Neural progenitor cell (in vitro differentiated cells): ENCODE measurements around the gene ADAMTS20. TPM values are rescaled to one million over a fixed set of nuclear protein-coding genes. Genes with fewer than 3 reads are reported as not detected.
"Not testable (repeated sequence)": the region's sequence is repeated elsewhere in the genome, so short reads cannot be mapped to it uniquely, and the experiment has no call there.

Source experiments
- DNase-seq: peaks from one replicate; pipeline ENCODE4 v3.0.0-alpha.2; 2016; ENCODE audit warnings: low spot score
- H2AFZ ChIP-seq: fragments of 200-600 bp; sonication (generic); replicated peaks from 2 replicates; pipeline ENCODE4 v1.6.1; 2016; ENCODE audit warnings: antibody characterized with exemption
- H3F3A ChIP-seq: fragments of 200-600 bp; sonication (generic); 2 replicates; pipeline ENCODE4 v1.6.1; 2016; ENCODE audit warnings: antibody characterized with exemption, low read depth
- H3K27ac ChIP-seq: fragments of 200-600 bp; sonication (generic); 2 replicates; pipeline ENCODE4 v1.5.1; 2016; ENCODE audit warnings: mild to moderate bottlenecking
- H3K27me3 ChIP-seq: fragments of 200-600 bp; sonication (generic); 2 replicates; pipeline ENCODE4 v1.6.1; 2016; ENCODE audit warnings: mild to moderate bottlenecking, moderate library complexity
- H3K36me3 ChIP-seq: fragments of 200-600 bp; sonication (generic); 2 replicates; pipeline ENCODE4 v1.5.1; 2016
- H3K4me1 ChIP-seq: fragments of 200-600 bp; sonication (generic); 2 replicates; pipeline ENCODE4 v1.6.1; 2016; ENCODE audit warnings: mixed run types
- H3K4me2 ChIP-seq: fragments of 200-600 bp; sonication (generic); 2 replicates; pipeline ENCODE4 v1.6.1; 2016
- H3K4me3 ChIP-seq: fragments of 200-600 bp; sonication (generic); 2 replicates; pipeline ENCODE4 v1.5.1; 2016
- H3K79me2 ChIP-seq: fragments of 200-600 bp; sonication (generic); 2 replicates; pipeline ENCODE4 v1.6.1; 2016; ENCODE audit warnings: low read depth
- H3K9ac ChIP-seq: fragments of 200-600 bp; sonication (generic); 2 replicates; pipeline ENCODE4 v1.6.1; 2016
- H3K9me3 ChIP-seq: fragments of 200-600 bp; sonication (generic); 2 replicates; pipeline ENCODE4 v1.5.1; 2016; ENCODE audit warnings: low read depth
- H4K20me1 ChIP-seq: fragments of 200-600 bp; sonication (generic); 2 replicates; pipeline ENCODE4 v1.6.1; 2016; ENCODE audit warnings: low read depth
- H3K27ac Mint-ChIP-seq: 3 replicates; pipeline ENCODE4 v1.8.0; 2021; ENCODE audit warnings: mixed read lengths
- H3K27me3 Mint-ChIP-seq: 2 replicates; pipeline ENCODE4 v1.8.0; 2022; ENCODE audit warnings: low read depth, mild to moderate bottlenecking, inconsistent platforms, moderate library complexity, mixed read lengths; ENCODE audit not compliant: insufficient read depth
- H3K36me3 Mint-ChIP-seq: 3 replicates; pipeline ENCODE4 v1.8.0; 2021; ENCODE audit warnings: mixed read lengths
- H3K4me1 Mint-ChIP-seq: 3 replicates; pipeline ENCODE4 v1.8.0; 2021; ENCODE audit warnings: mixed read lengths
- H3K4me3 Mint-ChIP-seq: 3 replicates; pipeline ENCODE4 v1.8.0; 2021; ENCODE audit warnings: mild to moderate bottlenecking, moderate library complexity, mixed read lengths
- H3K9me3 Mint-ChIP-seq: 3 replicates; pipeline ENCODE4 v1.8.0; 2020; ENCODE audit warnings: mixed read lengths
- EZH2 ChIP-seq: fragments of 200-600 bp; sonication (generic); IDR thresholded peaks from 2 replicates; pipeline ENCODE4 v1.6.1; 2017; ENCODE audit warnings: antibody characterized with exemption, mild to moderate bottlenecking, moderate library complexity
- EZH2phosphoT487 ChIP-seq: fragments of 200-600 bp; sonication (generic); IDR thresholded peaks from 2 replicates; pipeline ENCODE4 v1.6.1; 2017; ENCODE audit warnings: antibody characterized with exemption
- total RNA-seq: library from RNA; depleted of rRNA; stranded (reverse); fragments of >200 nt; gene quantifications from 2 replicates; pipeline ENCODE4 v1.2.3, GENCODE V29; 2015; ENCODE audit warnings: low replicate concordance
- TF ChIP-seq, protein P1 (sequence below): fragments of 200-600 bp; sonication (generic); IDR thresholded peaks from 2 replicates; pipeline ENCODE4 v1.5.1; 2017; ENCODE audit warnings: antibody characterized with exemption, mild to moderate bottlenecking

ADAMTS20 gene
- total RNA-seq, 1 donor from 2014 or later: 10.9 TPM

DNA sequence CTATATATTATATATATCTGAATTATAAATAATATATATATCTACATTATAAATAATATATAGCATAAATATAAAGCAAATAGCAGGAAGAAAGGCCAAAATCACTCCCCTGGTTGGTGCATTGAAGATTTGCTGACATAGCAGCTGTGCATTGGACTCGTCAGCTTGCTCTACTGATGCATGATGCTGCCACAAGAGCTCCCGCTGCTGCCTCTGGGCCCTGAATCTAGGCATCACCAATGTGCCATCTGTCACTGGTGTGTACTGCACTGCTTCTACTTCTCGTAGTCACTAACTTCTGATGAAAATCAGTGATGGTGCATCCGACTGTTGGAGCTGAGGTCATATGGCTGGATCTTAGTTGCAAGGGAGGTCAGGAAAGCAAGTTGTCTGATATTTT, 205.0 kb downstream of the ADAMTS20 start:
- H3K4me3 ChIP-seq: no peak overlapping the region
- Mint-ChIP-seq H3K36me3 (peaks cover 2% of the 10 kb centered on the region), H3K27me3 (peaks cover 3% of the 10 kb centered on the region), H3K9me3 (peaks cover 22% of the 10 kb centered on the region), H3K27ac (no peak overlapping the region), H3K4me1 (no peaks in the 10 kb centered on the region), H3K4me3 (no peak overlapping the region)
- H2AFZ ChIP-seq: no peak overlapping the region
- no peak overlapping the region for H3K9ac ChIP-seq
- H3K9me3 ChIP-seq: no peaks in the 10 kb centered on the region
- H3K27ac ChIP-seq: no peak overlapping the region
- no peaks in the 10 kb centered on the region for H3K36me3 ChIP-seq
- H3K4me2 ChIP-seq: no peak overlapping the region
- H4K20me1 ChIP-seq: no peaks in the 10 kb centered on the region
- no peaks in the 10 kb centered on the region for H3K4me1 ChIP-seq
- TF ChIP-seq EZH2phosphoT487: no peak
- TF ChIP-seq, protein P1, sequence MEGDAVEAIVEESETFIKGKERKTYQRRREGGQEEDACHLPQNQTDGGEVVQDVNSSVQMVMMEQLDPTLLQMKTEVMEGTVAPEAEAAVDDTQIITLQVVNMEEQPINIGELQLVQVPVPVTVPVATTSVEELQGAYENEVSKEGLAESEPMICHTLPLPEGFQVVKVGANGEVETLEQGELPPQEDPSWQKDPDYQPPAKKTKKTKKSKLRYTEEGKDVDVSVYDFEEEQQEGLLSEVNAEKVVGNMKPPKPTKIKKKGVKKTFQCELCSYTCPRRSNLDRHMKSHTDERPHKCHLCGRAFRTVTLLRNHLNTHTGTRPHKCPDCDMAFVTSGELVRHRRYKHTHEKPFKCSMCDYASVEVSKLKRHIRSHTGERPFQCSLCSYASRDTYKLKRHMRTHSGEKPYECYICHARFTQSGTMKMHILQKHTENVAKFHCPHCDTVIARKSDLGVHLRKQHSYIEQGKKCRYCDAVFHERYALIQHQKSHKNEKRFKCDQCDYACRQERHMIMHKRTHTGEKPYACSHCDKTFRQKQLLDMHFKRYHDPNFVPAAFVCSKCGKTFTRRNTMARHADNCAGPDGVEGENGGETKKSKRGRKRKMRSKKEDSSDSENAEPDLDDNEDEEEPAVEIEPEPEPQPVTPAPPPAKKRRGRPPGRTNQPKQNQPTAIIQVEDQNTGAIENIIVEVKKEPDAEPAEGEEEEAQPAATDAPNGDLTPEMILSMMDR: no peak
- no peak for TF ChIP-seq EZH2
- H3F3A ChIP-seq: no peaks in the 10 kb centered on the region
- no peak for DNase-seq
- H3K79me2 ChIP-seq: no peaks in the 10 kb centered on the region
- no peaks in the 10 kb centered on the region for H3K27me3 ChIP-seq

DNA sequence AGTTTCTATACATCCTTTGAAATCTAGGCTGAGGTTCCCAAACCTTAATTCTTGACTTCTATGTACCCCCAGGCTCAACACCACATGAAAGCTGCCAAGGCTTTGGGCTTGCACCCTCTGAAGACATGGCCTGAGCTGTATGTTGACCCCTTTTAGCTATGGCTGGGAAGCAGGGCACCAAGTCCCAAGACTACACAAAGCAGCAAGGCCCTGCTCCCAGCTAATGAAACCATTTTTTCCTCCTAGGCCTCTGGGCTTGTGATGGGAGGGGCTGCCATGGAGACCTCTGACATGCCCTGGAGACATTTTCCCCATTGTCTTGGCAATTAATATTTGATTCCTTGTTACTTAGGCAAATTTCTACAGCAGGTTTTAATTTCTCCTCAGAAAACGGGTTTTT, 207.0 kb downstream of the ADAMTS20 start:
- H3K4me3 Mint-ChIP-seq: no peak overlapping the region
- no peak overlapping the region for H3K4me3 ChIP-seq

DNA sequence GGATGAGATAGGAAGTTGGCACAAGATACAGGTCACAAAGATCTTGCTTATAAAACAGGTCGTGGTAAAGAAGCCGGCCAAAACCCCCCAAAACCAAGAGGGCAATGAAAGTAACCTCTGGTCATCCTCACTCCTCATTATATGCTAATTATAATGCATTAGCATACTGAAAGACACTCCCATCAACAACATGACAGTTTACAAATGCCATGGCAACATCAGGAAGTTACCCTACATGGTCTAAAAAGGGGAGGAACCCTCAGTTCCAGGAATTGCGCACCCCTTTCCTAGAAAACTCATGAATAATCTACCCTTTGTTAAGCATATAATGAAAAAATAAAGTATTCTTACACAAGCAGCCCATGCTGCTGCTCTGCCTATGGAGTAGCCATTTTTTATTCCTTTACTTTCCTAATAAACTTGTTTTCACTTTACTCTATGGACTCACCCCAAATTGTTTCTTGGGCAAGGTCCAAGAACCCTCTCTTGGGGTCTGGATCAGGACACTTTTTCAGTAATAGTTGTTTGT, 210.2 kb downstream of the ADAMTS20 start:
- H3K9ac ChIP-seq, H3K36me3 Mint-ChIP-seq, H3K27ac ChIP-seq, H2AFZ ChIP-seq, H3K27me3 Mint-ChIP-seq, H3K27ac Mint-ChIP-seq, H3K36me3 ChIP-seq, H3K27me3 ChIP-seq, H4K20me1 ChIP-seq, H3K4me3 Mint-ChIP-seq, H3K9me3 ChIP-seq, H3F3A ChIP-seq, H3K4me1 ChIP-seq, H3K4me3 ChIP-seq, H3K4me2 ChIP-seq, DNase-seq, H3K79me2 ChIP-seq: not testable (repeated sequence)
- H3K4me1 Mint-ChIP-seq: peaks cover 24% of the 10 kb centered on the region
- peaks cover 22% of the 10 kb centered on the region for H3K9me3 Mint-ChIP-seq

More for the DNA sequence above, 207.0 kb downstream of the ADAMTS20 start:
- H3K9me3 Mint-ChIP-seq: peaks cover 22% of the 10 kb centered on the region
- no peaks in the 10 kb centered on the region for H3K36me3 ChIP-seq
- no peaks in the 10 kb centered on the region for H3K4me1 ChIP-seq
- no peak for TF ChIP-seq EZH2phosphoT487
- no peak for TF ChIP-seq EZH2
- TF ChIP-seq, protein P1: no peak
- H3K27ac Mint-ChIP-seq: no peak overlapping the region
- no peaks in the 10 kb centered on the region for H3K27me3 ChIP-seq
- H3K9me3 ChIP-seq: no peaks in the 10 kb centered on the region
- H3K9ac ChIP-seq: no peak overlapping the region
- no peak for DNase-seq
- no peak overlapping the region for H3K4me2 ChIP-seq
- H3F3A ChIP-seq: no peaks in the 10 kb centered on the region
- peaks cover 3% of the 10 kb centered on the region for H3K27me3 Mint-ChIP-seq
- no peaks in the 10 kb centered on the region for H4K20me1 ChIP-seq
- H2AFZ ChIP-seq: no peak overlapping the region
- peaks cover 2% of the 10 kb centered on the region for H3K36me3 Mint-ChIP-seq
- no peaks in the 10 kb centered on the region for H3K4me1 Mint-ChIP-seq
- no peaks in the 10 kb centered on the region for H3K79me2 ChIP-seq
- H3K27ac ChIP-seq: no peak overlapping the region

DNA sequence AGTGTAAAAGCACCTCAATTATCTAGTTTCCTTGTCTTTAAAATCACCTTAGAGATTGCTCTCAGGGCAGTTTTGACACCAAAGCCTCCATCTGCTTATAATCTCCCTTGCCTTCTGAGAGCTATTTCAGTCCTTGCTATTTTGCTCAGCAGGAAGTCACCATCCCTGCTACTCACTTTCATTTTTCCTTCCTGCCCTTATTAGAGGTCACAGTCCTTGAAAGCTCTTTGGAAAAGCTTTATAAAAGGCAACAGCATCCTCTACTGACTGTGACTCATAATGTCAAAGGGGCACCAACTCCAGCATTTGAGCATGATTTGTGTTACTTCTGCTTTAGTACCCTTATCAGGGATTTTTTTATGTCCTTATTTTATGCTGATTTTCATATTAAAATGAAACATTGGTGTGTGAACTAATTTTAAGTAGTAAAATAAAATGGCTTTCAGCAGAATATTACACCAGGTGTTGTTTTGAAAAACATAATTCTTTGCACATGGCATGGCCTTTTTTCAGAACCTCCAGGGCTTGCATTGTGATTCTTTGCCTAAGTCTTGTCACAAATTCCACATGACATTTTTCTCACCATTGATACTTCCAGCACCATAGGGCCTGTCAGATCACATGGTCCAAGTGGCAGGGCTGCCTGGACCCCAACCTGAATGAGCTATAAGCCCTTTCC, 213.0 kb downstream of the ADAMTS20 start:
- H3F3A ChIP-seq: no peaks in the 10 kb centered on the region
- no peaks in the 10 kb centered on the region for H3K9me3 ChIP-seq
- Mint-ChIP-seq H3K4me1 (peaks cover 24% of the 10 kb centered on the region), H3K9me3 (peaks cover 3% of the 10 kb centered on the region), H3K36me3 (no peaks in the 10 kb centered on the region), H3K27me3 (no peaks in the 10 kb centered on the region), H3K4me3 (peak overlapping the region; percentile 44), H3K27ac (peak overlapping the region; percentile 75)
- TF ChIP-seq EZH2: no peak
- TF ChIP-seq, protein P1: peak; percentile 80
- H2AFZ ChIP-seq: no peak overlapping the region
- no peaks in the 10 kb centered on the region for H3K36me3 ChIP-seq
- no peaks in the 10 kb centered on the region for H3K27me3 ChIP-seq
- peaks cover 7% of the 10 kb centered on the region for H3K4me1 ChIP-seq
- no peaks in the 10 kb centered on the region for H3K79me2 ChIP-seq
- no peak overlapping the region for H3K4me3 ChIP-seq
- no peak overlapping the region for H3K4me2 ChIP-seq
- DNase-seq: peak; percentile 63
- no peak overlapping the region for H3K9ac ChIP-seq
- H3K27ac ChIP-seq: no peak overlapping the region
- no peaks in the 10 kb centered on the region for H4K20me1 ChIP-seq
